ENCODE measurements around the gene BAG1.

Gene BAG1

DNA sequence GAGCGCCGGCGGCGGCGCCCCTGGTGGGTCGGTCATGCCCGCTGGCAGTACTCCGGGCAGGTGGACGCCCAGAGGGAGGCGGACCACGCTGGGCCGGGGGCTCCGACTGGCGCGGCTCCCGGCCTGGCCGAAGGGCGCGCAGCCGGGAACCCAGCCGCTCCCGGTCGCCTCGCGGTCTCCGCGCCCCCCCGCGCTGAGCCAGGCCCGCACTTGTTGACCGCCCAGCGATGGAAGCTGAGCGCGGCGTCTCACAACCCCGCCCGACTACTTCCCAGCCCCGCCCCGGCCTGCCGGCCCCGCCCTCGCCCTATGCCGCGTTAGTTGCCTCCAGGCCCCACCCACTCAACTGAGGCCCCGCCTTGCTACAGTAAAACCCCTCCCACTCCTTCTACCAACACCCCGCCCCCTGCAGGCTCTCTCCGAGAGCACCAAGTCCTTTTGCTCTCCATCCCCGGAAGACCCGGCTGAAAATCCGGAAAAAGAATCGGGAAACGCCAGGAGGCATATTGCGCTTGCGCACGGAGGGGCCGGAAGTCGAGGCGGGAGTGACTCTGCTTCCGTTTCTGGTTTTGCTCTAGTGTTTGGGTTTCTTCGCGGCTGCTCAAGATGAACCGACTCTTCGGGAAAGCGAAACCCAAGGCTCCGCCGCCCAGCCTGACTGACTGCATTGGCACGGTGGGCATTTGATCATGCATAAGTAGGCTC is at the start of gene BAG1, which contains the start of gene CHMP5:
Gene BAG1, minus strand, starts transcription at position 236 of the 705 bp plus-strand sequence.
Gene CHMP5, plus strand, starts transcription at position 577 of the 705 bp plus-strand sequence. Its CDS starts 30 bp downstream, at position 607.
- in situ Hi-C loops (cut with MboI; ENCODE audit: low sequenced_read_pairs): no loop called here

DNA sequence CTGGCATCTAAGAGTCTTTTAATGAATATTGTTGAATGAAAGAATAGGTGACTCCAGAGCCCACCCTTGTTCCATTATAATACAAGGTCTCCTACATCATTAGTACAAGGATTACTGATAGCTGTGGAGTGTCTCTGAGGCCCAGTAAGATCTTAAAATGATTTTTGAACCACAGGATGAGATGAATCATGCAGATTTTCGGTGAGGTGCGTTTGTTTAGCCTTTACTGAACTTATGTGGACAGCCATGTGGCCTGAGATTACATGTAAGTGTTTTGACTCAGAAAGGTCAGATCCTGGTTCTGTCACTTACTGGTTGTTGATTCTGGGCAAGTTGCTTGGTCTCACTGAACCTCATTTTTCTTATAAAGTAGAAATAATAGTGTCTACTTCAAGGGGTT is 47.4 kb upstream of the BAG1 start:
- in situ Hi-C loops (cut with MboI; ENCODE audit: low sequenced_read_pairs): no loop called here

DNA sequence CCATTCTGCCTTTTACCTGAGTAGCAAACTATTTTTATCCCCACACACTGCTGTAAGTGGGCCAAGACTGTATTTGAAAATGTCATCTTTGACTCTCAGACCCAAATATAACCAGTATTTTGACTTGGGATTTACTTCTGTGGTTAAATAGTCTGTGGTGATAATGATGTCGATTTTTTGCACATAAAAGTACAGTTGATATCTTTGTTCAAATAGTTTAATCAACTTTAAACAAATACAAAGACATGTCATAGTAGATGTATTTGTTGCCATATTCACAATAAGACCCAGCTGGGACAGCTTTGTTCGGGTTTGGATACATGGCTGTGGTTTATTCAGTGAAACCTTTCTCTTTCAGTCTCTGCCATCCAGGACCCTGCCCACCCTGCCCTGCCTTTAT is 46.2 kb upstream of the BAG1 start:
- in situ Hi-C loops (cut with MboI; ENCODE audit: low sequenced_read_pairs): no loop called here

DNA sequence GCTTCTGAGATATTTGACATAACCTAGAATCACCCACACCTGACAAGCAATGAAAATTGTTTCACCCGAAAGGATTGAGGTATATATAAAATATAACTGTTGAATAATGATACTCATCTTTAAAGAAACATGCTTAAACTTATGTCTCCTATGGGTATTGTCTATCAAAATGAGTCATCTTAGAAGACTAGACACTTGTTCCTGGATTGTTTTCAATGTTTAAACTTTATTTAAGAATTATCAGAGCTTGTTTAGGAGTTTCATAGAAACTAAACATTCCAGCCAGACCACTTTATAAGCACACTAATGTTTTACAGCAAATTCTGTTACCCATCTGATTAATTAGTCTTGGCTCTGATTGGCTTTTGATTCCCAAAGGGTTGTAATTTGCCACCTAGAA is 45.4 kb upstream of the BAG1 start:
- in situ Hi-C loops (cut with MboI; ENCODE audit: low sequenced_read_pairs): no loop called here

DNA sequence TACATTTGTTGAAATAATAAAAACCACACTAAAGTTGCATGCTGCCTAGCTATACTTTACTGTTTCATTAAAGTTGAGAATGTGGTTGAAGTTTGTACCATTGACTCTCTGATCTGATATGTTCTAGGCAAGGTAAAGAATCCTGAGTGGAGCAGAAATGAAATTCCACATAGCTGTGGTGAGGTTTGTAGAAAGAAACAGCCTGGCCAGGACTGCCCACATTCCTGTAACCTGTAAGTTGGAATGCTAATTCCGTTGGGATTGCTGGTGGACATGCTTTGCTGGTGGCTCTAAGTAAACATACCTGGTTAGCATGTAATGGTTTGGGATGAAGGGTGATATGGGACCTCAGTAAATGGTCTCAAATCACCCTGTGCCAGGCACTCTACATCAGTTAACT is 42.6 kb upstream of the BAG1 start:
- in situ Hi-C loops (cut with MboI; ENCODE audit: low sequenced_read_pairs): no loop called here

DNA sequence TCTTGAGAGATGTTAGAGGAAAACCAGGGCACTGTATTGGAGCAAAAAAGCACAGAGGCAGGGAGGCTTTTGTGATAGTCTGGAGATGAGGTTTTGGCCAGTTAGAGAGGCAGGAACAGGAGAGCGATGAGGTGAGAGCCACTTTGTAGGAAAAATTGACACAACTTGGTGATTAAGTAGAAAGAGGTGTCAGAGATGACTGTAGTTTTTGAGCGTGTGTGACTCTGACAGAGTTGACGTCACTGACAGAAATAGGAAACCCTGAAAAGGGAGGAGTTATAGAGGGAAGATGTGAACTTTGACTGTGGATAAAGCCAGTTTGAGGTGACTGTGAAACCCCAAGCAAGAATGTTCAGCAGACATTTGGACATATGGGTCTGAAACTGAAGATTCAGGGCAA is 41.5 kb upstream of the BAG1 start:
- in situ Hi-C loops (cut with MboI; ENCODE audit: low sequenced_read_pairs): no loop called here

DNA sequence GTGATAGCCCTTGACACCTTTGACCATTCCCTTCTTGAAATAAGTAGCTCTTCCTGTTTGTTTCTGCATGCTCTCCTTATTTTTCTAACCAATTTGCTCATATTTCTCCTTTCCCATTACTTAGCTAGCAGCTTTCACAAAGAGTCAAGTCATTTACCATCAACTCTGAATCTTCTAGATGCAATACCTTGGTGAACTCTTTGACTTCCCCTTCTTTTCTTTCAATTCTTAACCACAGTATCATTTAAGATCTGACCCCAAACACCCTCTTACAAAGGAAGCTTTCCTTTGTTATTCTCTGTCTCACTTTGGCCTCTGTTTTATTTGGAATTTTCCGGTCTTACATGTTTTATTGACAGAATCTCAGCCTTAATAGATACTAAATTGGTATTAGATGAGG is 39.9 kb upstream of the BAG1 start:
- in situ Hi-C loops (cut with MboI; ENCODE audit: low sequenced_read_pairs): no loop called here

DNA sequence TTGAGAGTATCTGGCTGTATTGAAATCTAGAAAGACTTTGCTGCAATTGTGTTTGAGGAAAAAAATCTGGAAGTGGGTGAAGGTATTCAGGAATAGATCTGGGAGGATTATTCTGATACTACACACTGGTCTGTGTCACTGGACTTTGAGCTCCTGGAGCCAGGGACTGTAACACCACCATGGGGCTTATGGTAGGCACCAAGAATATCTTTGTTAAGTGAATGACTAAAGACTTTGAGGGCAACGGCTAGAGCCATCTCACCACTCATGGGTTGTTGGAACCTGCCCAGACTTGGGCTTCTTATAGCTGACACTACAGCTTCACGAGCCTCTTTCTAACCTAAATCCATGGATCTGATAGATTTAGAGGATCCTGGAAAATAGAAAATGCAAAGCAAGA is 36.0 kb upstream of the BAG1 start:
- in situ Hi-C loops (cut with MboI; ENCODE audit: low sequenced_read_pairs): no loop called here

DNA sequence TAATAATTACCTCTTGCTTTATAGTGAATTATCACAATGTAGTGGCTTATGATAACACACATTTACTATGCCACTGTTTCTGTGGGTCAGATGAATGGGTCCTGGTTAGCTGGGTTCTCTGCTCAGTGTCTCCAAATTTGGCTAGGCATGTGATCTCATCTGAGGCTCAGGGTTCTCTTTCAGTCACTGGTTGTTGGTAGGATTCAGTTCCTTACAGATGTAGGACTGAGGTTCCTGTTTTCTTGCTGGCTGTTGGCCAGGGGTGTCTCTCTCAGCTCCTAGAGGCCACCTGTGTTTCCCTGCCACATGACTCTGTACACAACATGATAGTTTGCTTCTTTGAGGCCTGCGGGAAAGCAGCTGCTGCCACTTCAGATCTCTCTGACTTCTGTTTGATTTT is 32.9 kb upstream of the BAG1 start:
- in situ Hi-C loops (cut with MboI; ENCODE audit: low sequenced_read_pairs): no loop called here

DNA sequence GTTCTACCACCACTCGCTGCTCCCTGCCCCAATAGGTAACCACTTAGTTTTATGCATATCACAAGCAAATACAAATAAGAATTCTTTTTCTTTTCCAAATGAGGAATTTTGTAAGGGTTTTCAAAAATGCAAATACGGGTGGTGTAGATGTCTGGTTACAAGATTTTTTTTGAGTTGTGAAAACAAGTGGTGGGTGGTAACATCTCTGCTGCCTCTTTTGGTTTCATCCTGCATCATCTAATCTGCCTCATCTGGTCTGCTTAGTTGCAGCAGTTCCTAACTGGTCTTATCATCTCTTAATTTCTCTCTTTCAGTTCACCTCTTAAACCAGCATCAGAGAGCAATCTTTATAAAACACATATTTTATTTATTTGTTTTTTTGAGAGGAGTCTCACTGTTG is 31.1 kb upstream of the BAG1 start:
- in situ Hi-C loops (cut with MboI; ENCODE audit: low sequenced_read_pairs): no loop called here

DNA sequence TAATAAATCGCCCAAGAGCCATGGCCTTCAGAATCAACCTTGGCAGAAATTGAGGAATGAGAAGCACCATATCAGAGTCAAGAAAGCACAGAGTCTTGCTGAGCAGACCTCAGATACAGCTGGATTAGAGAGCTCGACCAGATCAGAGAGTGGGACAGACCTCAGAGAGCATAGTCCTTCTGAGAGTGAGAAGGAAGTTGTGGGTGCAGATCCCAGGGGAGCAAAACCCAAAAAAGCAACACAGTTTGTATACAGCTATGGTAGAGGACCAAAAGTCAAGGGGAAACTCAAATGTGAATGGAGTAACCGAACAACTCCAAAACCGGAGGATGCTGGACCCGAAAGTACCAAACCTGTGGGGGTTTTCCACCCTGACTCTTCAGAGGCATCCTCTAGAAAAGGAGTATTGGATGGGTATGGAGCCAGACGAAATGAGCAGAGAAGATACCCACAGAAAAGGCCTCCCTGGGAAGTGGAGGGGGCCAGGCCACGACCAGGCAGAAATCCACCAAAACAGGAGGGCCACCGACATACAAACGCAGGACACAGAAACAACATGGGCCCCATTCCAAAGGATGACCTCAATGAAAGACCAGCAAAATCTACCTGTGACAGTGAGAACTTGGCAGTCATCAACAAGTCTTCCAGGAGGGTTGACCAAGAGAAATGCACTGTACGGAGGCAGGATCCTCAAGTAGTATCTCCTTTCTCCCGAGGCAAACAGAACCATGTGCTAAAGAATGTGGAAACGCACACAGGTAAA is 30.3 kb upstream of the BAG1 start:
- in situ Hi-C loops (cut with MboI; ENCODE audit: low sequenced_read_pairs): no loop called here

DNA sequence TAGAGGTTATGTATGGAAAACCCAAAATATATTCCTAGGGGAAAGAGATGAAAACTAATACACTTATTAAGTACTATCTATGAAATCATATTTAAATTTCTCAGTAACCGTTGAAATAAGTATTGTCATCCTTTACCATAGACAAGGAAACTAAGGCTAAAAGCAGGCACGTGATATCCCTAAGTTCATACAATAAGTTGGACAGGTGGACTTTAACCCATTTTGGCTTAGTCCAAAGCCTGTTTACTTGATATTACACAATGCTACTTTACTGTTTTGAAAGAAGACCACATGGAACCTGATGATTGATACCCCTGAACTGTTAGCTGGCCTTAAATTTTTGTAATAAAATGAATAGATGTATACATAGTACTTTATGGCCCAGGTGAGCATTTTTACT is 29.3 kb upstream of the BAG1 start:
- in situ Hi-C loops (cut with MboI; ENCODE audit: low sequenced_read_pairs): no loop called here

DNA sequence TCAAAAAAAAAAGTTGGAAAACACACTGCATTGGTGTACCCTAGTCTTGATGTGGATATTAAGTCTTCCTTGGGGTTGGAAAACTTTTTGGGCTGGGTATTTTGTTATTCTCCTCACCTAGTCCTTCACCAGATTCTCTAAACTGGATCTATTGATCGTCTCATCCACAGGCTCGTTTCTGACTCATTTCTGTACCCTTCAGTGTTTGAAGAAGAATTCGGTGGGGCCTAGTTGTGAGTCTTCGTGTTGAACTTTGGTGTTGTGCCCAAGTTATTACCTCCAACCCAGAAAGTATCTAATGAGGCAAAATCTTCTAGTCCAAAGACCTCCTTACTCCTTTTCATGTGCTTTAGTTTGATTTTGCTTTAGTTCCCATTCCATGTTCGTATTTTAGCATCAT is 27.4 kb upstream of the BAG1 start:
- in situ Hi-C loops (cut with MboI; ENCODE audit: low sequenced_read_pairs): no loop called here

DNA sequence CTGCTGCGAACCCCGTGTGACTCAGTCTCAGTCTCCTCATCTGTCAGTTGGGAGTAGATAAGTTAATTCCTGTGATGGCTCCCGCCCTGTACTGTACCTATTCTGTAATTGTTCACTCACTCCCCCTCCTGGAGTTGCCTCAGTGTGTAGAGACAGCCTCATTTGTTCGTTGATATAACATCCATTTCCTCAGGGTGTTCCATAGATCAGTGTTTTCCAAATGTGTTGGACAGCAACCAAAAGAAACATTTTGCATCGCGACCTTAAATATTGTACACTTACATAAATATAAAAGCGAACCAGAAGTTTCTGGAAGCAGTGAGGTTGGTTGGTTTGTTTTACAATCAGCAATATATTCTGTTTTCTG is 26.5 kb upstream of the BAG1 start:
- in situ Hi-C loops (cut with MboI; ENCODE audit: low sequenced_read_pairs): no loop called here

DNA sequence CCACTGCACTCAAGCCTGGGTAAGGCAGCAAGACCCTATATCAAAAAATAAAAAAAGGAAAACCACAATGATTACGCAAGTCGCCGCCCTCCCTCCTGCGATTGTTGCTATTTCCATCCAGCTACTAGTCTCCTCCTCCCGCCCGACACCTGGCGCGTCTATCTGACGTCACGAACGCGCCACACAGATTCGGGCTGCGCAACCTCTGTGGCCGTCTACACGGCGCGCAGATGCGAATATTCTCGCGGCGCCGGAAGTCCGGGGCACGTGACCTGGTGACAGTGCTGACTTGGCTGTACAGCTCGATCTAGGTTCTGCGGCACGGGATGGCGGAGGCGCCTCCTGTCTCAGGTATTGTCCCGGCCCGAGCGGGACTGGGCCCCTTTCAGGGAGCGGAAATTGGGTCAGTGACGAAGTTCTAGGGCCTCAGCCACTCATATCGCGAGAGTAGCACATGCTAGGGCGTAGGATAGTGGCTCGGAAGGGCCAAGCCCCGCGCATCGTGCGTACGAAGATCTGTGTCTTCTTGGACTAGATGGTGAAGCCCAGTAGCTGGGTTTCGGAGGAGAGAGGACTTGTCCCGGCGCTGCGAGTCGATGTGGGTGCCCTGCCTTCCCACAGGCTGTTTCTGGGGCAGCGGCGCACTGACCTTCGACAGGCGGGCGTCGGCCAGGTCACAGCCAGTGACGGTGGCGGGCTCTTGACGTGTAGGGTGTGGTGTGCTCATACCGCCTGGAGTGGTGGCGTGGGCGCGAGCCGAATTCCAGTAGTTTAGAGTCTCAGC is 25.9 kb upstream of the BAG1 start, which contains the start of gene NFX1:
Gene NFX1, plus strand, starts transcription at position 270 of the 784 bp plus-strand sequence. Its CDS starts 57 bp downstream, at position 327.
- in situ Hi-C loops (cut with MboI; ENCODE audit: low sequenced_read_pairs): no loop called here

DNA sequence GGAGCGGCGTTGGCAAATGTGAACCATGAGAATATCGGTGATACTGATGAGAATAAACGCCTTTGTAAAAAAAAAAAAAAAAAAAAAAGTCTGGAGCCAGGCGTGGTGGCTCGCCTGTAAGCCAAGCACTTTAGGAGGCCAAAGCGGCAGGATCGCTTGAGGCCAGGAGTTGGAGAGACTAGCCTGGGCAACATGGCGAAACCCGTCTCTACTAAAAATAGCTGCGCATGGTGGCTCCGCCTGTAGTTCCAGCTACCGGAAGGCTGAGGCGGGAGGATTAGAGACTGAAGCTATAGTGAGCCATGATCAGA is 25.4 kb upstream of the BAG1 start:
- in situ Hi-C loops (cut with MboI; ENCODE audit: low sequenced_read_pairs): no loop called here

DNA sequence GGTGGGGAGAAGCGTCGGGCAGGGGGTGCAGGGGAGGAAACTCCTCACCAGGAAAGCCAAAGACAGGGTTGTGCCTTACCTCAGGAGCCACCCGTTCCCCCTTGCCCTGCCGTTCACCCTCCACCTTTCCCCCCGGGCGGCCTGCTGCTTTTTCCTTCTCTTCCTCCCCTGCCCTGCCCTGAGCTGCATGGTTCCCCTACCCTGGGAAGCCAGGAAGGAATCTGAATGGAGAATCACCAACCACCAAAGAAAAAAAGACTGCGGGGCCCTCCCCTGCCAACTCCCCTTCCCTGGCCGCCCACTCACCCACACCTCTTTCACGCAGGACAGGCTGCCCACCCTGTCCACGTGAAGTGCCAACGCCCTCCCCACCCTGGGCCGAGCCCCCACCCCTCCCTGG is 25.0 kb upstream of the BAG1 start:
- in situ Hi-C loops (cut with MboI; ENCODE audit: low sequenced_read_pairs): no loop called here

DNA sequence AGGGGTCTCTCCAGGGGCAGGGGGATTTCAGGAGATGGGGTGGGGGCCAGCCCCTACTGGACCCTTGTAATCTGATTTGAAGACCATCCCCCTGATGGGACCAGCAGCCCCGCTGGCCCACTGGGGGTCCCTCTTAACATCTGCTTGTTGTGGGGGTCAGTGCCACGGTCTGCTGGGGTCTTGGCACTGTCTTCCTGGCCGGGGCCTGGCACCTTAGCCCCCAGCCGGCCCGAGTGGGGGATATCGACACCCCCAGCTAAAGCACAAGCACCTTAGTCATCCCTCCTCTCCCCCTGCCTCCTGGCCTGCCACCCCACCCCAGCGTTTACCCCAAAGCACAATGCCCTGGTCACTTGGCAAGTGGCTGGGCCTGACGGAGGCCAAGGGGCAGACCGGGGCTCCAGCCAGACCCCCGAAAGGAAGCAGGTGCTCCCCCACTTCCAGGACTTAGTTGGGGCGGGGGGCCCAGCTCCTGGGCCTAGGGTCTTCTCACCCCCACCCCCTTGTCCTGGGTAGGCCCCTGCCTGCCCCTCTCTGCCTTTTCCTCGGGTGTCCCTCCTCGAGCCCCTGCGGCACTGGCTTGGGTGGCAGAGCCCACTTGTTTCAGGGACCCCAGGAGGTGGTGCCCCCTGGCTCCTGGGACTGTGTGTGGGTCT is 24.4 kb upstream of the BAG1 start:
- in situ Hi-C loops (cut with MboI; ENCODE audit: low sequenced_read_pairs): no loop called here

DNA sequence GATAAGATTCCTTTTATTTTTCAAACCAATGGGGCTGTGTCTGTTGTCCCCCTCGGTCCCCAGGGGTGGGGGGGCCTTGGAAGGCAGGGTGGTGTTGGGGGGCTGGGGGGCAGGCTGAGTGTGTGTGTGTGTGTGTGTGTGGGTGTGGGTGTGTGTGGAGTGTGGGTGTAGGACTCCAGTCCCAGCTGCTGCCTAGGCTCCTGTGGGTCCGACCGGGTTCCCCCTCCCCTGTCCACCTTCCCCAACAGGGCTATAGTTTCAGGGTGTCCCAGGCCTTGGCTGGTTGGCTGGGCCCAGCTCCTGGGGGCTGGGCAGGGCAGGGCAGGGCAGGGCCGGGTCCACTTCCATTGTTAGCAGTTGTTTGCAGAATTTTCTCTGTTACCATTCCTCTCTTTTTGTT is 23.7 kb upstream of the BAG1 start:
- in situ Hi-C loops (cut with MboI; ENCODE audit: low sequenced_read_pairs): no loop called here

DNA sequence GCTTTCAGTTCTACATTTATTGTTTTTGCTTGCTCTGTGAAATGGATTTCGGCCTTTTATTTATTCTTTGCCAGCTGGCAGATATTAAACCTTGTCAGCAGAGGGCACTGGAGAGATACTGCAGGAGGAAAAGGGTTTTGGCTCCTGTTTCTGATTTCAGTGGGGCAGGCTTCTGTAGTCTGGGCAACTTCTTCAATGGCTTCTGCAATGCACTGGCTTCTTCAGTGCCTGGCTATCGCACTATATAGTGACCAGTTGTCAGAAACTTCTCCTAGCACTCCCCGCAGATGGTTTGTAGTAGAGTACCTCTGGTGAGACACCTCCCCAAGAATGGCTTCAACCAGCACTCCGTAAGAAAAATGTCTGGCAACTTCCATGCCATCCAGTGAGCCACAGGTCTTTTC is 22.6 kb upstream of the BAG1 start:
- in situ Hi-C loops (cut with MboI; ENCODE audit: low sequenced_read_pairs): no loop called here

DNA sequence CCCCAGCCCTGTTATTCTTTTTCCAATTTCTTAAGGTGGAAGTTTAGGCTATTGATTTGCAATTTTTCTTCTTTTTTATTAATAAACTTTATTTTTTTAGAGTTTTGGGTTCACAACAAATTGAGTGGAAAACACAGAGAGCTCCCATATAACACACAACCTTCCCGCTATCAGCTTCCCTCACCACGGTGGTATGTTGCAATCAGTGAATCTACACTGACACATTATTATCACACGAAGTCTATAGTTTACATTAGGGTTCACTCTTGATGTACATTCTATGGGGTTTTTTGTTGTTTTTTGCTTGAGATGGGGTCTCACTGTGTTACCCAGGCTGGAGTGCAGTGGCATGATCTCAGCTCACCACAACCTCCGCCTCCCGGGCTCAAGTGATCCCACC is 21.0 kb upstream of the BAG1 start:
- in situ Hi-C loops (cut with MboI; ENCODE audit: low sequenced_read_pairs): no loop called here
